Stimulated activated CD4-positive, alpha-beta T cell treated with anti-CD3 and anti-CD28 coated beads, Interleukin-15, amount 100 ng/mL, for 1 hour (primary cell): Measurements from ENCODE around the gene ESAM.
A peak's percentile ranks its signal among the peaks of the same experiment; 100 is the strongest.

Source experiments
- DNase-seq, 2 donors: peaks; one replicate each; pipeline ENCODE4 v3.0.0-alpha.2; 2020; ENCODE audit warnings: low read depth in 1 of 2, low spot score in 1 of 2

Gene ESAM

GRCh38 chr11:124762105-124762623, at the start of gene ESAM:
TSS of gene ESAM (minus strand) at chr11:124762290. CDS start at chr11:124762154, 136 bp downstream.
- peak; percentile 46 to 50 for DNase-seq

- DNase-seq, result no peak
Measured at GRCh38 chr11:124811399-124812125, 49.5 kb upstream of the ESAM start.

- DNase-seq, result no peak
Measured at GRCh38 chr11:124807660-124808270, 45.7 kb upstream of the ESAM start.

- no peak for DNase-seq
Measured at GRCh38 chr11:124807201-124807600, 45.1 kb upstream of the ESAM start.

GRCh38 chr11:124804884-124805283, 42.8 kb upstream of the ESAM start:
- DNase-seq, result no peak

GRCh38 chr11:124801636-124802312, 39.7 kb upstream of the ESAM start:
- no peak for DNase-seq

- DNase-seq, result no peak
Measured at GRCh38 chr11:124801014-124801413, 38.9 kb upstream of the ESAM start.

GRCh38 chr11:124800226-124800929, 38.3 kb upstream of the ESAM start, which contains the start of gene MSANTD2:
TSS of gene MSANTD2 (minus strand) at chr11:124800406. CDS start at chr11:124800380, 26 bp downstream.
- peak; percentile 57 to 73 for DNase-seq

- peak; percentile 7 to 24 for DNase-seq
Measured at GRCh38 chr11:124799348-124800225, 37.5 kb upstream of the ESAM start.

GRCh38 chr11:124798991-124799347, 36.9 kb upstream of the ESAM start:
- DNase-seq, result no peak

GRCh38 chr11:124796312-124796711, 34.2 kb upstream of the ESAM start:
- DNase-seq, result no peak

- no peak for DNase-seq
Measured at GRCh38 chr11:124793466-124794278, 31.6 kb upstream of the ESAM start.

GRCh38 chr11:124791626-124792341, 29.7 kb upstream of the ESAM start:
- no peak for DNase-seq

GRCh38 chr11:124788521-124788920, 26.4 kb upstream of the ESAM start:
- no peak for DNase-seq

GRCh38 chr11:124784051-124784450, 22.0 kb upstream of the ESAM start:
- DNase-seq, result no peak

- DNase-seq, result no peak
Measured at GRCh38 chr11:124783002-124783401, 20.9 kb upstream of the ESAM start.

GRCh38 chr11:124779568-124779967, 17.5 kb upstream of the ESAM start:
- no peak for DNase-seq

- no peak for DNase-seq
Measured at GRCh38 chr11:124778281-124778680, 16.2 kb upstream of the ESAM start.
